MCF 10A (cell line): ENCODE data around the gene FAM200B. TPM values are rescaled to one million over a fixed set of nuclear protein-coding genes. Genes with fewer than 3 reads are reported as not detected.

Source experiments
- BruUV-seq: library from RNA; stranded (reverse); fragments of 400-500 nt; replicated peaks from 2 replicates; lab custom pipeline; 2021; lab: Mats Ljungman, UMichigan
- CTCF ChIA-PET: fragments of 300-600 bp; sonication (Branson Sonifier 250); formaldehyde crosslinking; extraction: SDS; loops from one replicate; lab custom pipeline; 2021; ENCODE audit warnings: antibody characterized with exemption, inconsistent platforms; lab: Yijun Ruan, JAX
- POLR2A ChIA-PET: fragments of 300-600, 350-650 bp; sonication (Branson Sonifier 250); formaldehyde crosslinking; extraction: SDS; loops from one replicate; lab custom pipeline; 2020; ENCODE audit warnings: antibody characterized with exemption, inconsistent platforms; lab: Yijun Ruan, JAX
- DNase-seq: peaks from one replicate; pipeline ENCODE4 v3.0.0-alpha.2; 2018; ENCODE audit not compliant: unreplicated experiment
- H3K27ac Mint-ChIP-seq: one replicate; pipeline ENCODE4 v1.8.0; 2022; ENCODE audit warnings: mild to moderate bottlenecking, low read depth, mixed read lengths; ENCODE audit not compliant: unreplicated experiment
- H3K27me3 Mint-ChIP-seq: one replicate; pipeline ENCODE4 v1.8.0; 2022; ENCODE audit warnings: mixed read lengths; ENCODE audit not compliant: insufficient read depth, unreplicated experiment
- H3K36me3 Mint-ChIP-seq: one replicate; pipeline ENCODE4 v1.8.0; 2022; ENCODE audit warnings: mild to moderate bottlenecking, moderate library complexity, mixed read lengths; ENCODE audit not compliant: insufficient read depth, unreplicated experiment
- H3K4me1 Mint-ChIP-seq: one replicate; pipeline ENCODE4 v1.8.0; 2022; ENCODE audit warnings: mixed read lengths; ENCODE audit not compliant: insufficient read depth, unreplicated experiment
- H3K4me3 Mint-ChIP-seq: one replicate; pipeline ENCODE4 v1.8.0; 2022; ENCODE audit warnings: mild to moderate bottlenecking, moderate library complexity, mixed read lengths; ENCODE audit not compliant: unreplicated experiment
- H3K9me3 Mint-ChIP-seq: one replicate; pipeline ENCODE4 v1.8.0; 2022; ENCODE audit warnings: mixed read lengths; ENCODE audit not compliant: unreplicated experiment
- CTCF ChIP-seq: fragments of 200-600 bp; IDR thresholded peaks from one replicate; pipeline ENCODE4 v1.8.0; 2022; ENCODE audit warnings: antibody characterized with exemption, mild to moderate bottlenecking; ENCODE audit not compliant: unreplicated experiment
- intact Hi-C: fragments of 100-400 bp; cut with micrococcal nuclease; formaldehyde crosslinking; loops from 2 replicates; pipeline ENCODE4 v1.14.1; 2022
- total RNA-seq: library from RNA; stranded (reverse); gene quantifications from 2 replicates; pipeline ENCODE4 v1.2.3, GENCODE V29; 2022

FAM200B gene
- total RNA-seq, 1 experiment from 2014 or later, result 46.5 TPM

DNA sequence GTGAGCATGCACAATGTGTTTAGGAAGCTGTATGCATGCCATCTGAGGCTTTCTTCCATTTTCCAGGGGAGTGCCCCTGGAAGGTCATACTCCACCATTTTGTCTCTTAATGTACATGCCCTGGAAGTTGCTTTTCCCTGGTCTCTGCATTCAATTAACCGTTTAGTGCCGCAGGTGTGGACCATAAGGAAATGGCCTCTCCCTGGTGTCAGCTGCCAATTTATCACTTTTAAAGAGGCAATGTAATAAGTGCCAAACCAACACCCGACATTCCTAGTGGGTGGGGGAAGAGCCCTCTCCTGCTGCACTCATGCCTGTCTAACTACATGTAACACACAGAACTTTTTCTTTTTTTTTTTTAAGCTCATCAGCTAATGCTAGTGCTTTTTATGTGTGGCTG is 14.1 kb downstream of the FAM200B start:
- ChIA-PET CTCF (interaction anchor here (0.6 to 0.9 kb wide), 3 partner anchors 14 to 1290 kb away, joined by 3 read pairs; no protein-coding TSS in a partner anchor), POLR2A (interaction anchor here (0.6 to 4.2 kb wide), 7 partner anchors 11 to 216 kb away, joined by 3 to 21 read pairs (median 5); partner anchors contain the start of genes FAM200B and FBXL5)
- BruUV-seq, result no TSS peak
- Mint-ChIP-seq H3K27ac (no peak overlapping the region), H3K36me3 (no peaks in the 10 kb centered on the region), H3K9me3 (peaks cover 19% of the 10 kb centered on the region), H3K4me3 (no peak overlapping the region), H3K4me1 (peaks cover 21% of the 10 kb centered on the region), H3K27me3 (no peaks in the 10 kb centered on the region)
- DNase-seq, result no peak
- intact Hi-C loops, result no loop called here
- no peak for TF ChIP-seq CTCF

DNA sequence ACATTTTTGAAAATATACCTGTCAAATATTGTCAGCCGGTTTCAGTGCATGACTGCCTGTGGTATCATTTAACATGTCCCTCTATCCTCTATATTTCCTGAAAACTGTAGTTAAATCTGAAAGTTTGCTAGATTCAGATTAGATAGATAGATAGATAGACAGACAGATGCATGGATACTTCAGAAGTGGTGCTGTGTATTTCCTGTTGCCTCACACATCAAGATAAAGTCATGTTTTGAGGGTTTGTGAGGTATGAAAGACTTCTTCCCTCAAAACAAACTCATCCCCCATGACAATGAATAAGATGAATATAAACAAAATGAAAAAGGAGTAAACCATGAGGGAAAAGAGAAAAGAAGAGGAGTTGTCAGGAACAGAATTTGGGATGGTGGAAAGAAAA is 15.2 kb downstream of the FAM200B start:
- no peak for DNase-seq
- Mint-ChIP-seq H3K27ac (no peak overlapping the region), H3K9me3 (peaks cover 19% of the 10 kb centered on the region), H3K27me3 (no peaks in the 10 kb centered on the region), H3K36me3 (no peaks in the 10 kb centered on the region), H3K4me1 (peaks cover 15% of the 10 kb centered on the region), H3K4me3 (no peak overlapping the region)
- TF ChIP-seq CTCF, result no peak
- intact Hi-C loops, result no loop called here
- no TSS peak for BruUV-seq
- POLR2A ChIA-PET, result interaction anchor here (0.9 to 4.2 kb wide), 4 partner anchors 9 to 18 kb away, joined by 3 to 21 read pairs (median 4); partner anchors contain the start of gene FAM200B
- CTCF ChIA-PET, result interaction anchor here (0.7 to 1.1 kb wide), 2 partner anchors 46 to 304 kb away, joined by 3 read pairs; no protein-coding TSS in a partner anchor

GRCh38 chr4:15702941-15703403 is 21.3 kb downstream of the FAM200B start, which contains the start of gene BST1:
BST1 (plus strand) TSS chr4:15703065; CDS start chr4:15703145, 80 bp downstream.
- CTCF ChIA-PET, result interaction anchor here (0.7 kb wide), 1 partner anchor 316 kb away, joined by 3 read pairs; no protein-coding TSS in a partner anchor
- Mint-ChIP-seq H3K9me3 (peaks cover 11% of the 10 kb centered on the region), H3K36me3 (no peaks in the 10 kb centered on the region), H3K27ac (no peak within 1 kb of the TSS), H3K27me3 (no peaks in the 10 kb centered on the region), H3K4me3 (no peak within 1 kb of the TSS), H3K4me1 (peaks cover 8% of the 10 kb centered on the region)
- no peak for DNase-seq
- no TSS peak for BruUV-seq
- intact Hi-C loops, result no loop called here
- no peak for TF ChIP-seq CTCF
- POLR2A ChIA-PET, result interaction anchor here (1.7 kb wide), 1 partner anchor 14 kb away, joined by 4 read pairs; no protein-coding TSS in a partner anchor

DNA sequence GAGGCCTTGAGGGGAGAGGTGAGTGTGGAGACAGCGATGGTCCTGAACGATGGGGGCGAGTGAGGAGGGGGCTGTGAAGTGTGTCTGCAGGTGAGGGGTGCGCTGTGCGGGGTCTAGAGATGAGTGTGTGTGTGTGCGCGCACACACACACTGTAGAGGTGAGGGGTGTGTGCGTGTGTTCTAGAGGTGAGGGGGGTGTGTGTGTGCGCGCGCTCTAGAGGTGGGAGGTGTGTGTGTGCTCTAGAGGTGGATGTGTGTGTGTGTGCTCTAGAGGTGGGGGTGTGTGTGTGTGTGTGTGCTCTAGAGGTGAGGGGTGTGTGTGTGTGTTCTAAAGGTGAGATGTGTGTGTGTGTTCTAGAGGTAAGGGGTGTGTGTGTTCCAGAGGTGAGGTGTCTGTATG is 21.8 kb downstream of the FAM200B start:
- peaks cover 11% of the 10 kb centered on the region for H3K9me3 Mint-ChIP-seq
- no TSS peak for BruUV-seq
- H3K27ac Mint-ChIP-seq, result no peak overlapping the region
- intact Hi-C loops, result no loop called here
- no peak for DNase-seq
- H3K4me1 Mint-ChIP-seq, result peaks cover 8% of the 10 kb centered on the region
- H3K4me3 Mint-ChIP-seq, result no peak overlapping the region
- peaks cover under 1% of the 10 kb centered on the region for H3K27me3 Mint-ChIP-seq
- H3K36me3 Mint-ChIP-seq, result no peaks in the 10 kb centered on the region
- ChIA-PET POLR2A (interaction anchor here (1.7 kb wide), 1 partner anchor 15 kb away, joined by 4 read pairs; no protein-coding TSS in a partner anchor), CTCF (no interaction called here)
- TF ChIP-seq CTCF, result no peak
